Ovary (tissue), 1 donor: ENCODE data around the gene CCDC34.
"Not testable (repeated sequence)": the region's sequence is repeated elsewhere in the genome, so short reads cannot be mapped to it uniquely, and the experiment has no call there.

Source experiments
- EP300 ChIP-seq: sonication (generic); formaldehyde crosslinking; IDR thresholded peaks from one replicate; pipeline ENCODE4 v1.6.1; 2017; ENCODE audit warnings: antibody characterized with exemption
- POLR2A ChIP-seq: fragments of 450-650 bp; IDR thresholded peaks from one replicate; pipeline ENCODE4 v1.6.1; 2017; ENCODE audit warnings: antibody characterized with exemption, mild to moderate bottlenecking, moderate library complexity

DNA sequence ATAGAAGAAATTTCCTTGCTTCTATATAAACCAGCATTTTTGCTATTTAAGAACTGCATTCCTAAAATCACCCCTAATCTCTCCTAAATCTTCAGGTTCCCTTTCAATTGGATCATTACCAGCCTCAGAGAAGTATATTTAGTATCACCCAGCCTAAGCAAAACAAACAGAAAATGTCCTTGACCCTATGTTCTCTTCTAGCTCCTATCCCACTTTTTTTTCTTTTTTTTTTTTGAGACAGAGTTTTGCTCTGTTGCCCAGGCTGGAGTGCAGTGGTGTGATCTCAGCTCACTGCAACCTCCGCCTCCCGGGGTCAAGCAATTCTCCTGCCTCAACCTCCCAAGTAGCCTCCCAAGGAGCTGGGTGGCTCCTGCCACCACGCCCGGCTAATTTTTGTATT, 28.3 kb downstream of the CCDC34 start:
- not testable (repeated sequence) for TF ChIP-seq EP300, POLR2A
